TTC549 (cell line): ENCODE results near the gene MCCC1.

Experiments used
- FAIRE-seq: peaks from 2 replicates; lab custom pipeline; 2012; peaks lifted over from hg19 to GRCh38; lab: Jason Lieb, UNC

The MCCC1 gene

DNA sequence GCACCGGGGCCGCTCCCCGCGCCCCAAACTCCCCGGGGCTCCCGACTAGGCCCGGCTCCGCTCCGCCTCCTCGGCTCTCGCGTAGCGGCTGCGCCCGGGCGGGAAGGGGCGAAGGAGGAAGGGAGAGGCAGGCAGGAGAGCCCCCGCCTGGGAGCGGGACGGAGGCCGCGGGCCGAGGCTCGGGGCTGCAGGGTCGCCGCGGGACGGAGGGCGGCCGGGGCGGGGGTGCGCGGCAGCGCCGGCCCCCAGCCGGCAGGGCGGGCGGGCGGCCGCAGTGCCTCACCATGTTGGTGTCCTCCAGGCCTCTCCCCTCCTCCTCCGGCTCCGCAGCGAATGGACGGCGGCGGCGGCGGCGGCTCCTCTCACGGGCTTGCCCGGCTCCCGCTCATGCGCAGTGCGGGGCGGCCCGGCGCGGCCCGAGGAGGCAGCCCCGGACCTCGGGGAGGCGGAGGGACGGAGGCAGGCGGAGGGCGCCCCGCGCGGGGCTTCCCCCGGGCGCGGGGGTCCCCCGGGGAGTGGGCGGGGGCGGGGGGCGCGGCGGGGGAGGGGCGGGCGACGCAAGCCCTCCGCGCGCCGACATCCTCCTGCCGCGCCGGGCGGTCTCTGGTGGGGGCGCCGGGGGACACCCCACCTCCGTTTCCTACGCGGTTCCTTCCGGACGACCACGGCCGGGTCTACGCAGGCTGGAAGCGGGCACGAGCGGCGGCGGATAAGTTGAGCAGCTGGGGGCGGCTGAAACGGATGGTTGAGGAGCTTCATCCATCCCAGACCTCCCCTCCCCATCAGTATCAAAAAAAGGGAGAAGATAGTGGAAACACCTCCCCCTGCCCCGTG is 118.9 kb downstream of the MCCC1 start, which contains the start of gene DCUN1D1:
Gene DCUN1D1, minus strand, starts transcription at position 335 of the 834 bp plus-strand sequence. Its CDS starts 49 bp downstream, at position 286.
- FAIRE-seq: no peak

DNA sequence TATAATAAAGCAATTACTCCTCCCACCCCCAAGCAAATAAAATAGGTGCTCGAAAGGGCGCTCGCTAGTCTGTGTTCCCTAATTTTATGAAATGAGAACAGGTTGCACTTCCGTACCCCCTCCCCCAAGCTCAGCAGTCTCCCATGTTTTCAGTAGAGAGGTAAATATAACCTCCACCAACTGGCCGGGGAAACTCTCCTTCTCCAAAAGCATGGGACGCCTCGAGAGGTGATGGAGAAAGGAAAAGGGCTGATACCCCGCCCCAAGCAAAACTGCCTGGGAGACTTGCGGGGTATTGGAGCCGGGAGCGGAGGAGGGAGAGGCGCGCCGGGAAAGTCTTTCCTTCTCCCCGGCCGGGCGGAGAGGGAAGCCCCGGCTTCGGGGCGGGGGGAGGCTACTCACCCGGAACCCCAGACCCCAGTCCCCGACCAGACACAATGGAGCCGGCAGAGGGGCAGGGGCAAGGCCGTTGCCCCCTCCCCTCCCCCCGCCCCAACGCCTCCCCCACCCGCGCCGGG is 119.6 kb downstream of the MCCC1 start:
- FAIRE-seq: no peak

DNA sequence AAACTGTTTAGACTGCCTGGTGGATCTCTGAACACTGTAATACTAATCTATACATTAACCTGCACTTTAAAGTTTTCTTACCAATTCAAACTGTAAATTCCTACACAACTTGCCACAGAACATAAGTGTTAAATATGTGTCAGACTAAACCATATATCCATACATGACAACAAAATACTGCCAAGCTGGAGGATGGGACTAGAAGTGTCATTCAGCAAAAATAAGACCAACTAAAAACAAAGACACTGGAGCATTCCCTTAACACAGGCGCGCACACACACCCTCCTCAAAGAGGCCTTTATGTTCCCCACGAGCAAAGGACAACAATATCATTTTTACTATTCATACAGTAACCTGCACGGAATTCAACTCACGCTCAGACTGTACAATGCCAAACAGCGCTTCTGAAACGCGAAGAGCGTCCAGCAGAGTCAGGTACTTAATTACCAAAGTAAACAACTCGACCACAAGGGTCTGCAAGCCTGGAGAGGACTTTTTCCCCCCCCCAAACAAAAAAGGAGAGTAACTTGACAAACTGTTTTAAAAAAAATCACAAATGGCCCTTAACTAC is 120.1 kb downstream of the MCCC1 start:
- FAIRE-seq: no peak

DNA sequence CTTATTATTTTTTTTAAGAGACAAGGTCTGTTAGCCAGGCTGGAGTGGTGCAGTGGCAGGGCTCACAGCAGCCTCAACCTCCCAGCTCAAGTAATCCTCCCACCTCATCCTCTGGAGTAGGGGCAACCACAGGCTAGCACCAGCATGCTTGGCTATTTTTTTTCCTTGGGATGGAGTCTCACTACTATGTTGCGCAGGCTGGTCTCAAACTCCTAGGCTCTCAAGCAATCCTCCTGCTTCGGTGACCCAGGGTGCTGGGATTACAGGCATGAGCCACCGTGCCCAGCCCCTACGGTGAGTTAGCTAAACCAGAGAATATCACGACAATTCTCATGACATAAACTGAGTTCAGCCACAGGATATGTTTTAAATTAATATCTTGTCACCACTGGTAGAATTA is 120.9 kb downstream of the MCCC1 start:
- no peak for FAIRE-seq

DNA sequence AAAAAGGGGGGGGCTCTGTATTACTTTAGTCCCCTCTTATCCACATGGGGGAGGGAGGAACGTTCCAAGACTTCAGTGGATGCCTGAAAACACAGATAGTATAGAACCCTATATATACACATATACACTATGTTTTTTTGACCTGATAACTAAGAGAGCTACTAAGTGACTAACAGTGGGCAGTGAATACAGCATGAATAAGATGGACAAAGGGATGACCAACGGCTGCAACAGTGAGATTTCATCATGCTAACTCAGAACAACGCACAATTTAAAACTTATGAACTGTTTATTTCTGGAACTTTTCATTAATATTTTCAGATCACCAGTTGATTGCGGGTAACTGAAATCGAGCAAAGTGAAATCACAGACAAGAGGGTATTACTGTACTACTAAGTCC is 126.2 kb downstream of the MCCC1 start:
- no peak for FAIRE-seq

DNA sequence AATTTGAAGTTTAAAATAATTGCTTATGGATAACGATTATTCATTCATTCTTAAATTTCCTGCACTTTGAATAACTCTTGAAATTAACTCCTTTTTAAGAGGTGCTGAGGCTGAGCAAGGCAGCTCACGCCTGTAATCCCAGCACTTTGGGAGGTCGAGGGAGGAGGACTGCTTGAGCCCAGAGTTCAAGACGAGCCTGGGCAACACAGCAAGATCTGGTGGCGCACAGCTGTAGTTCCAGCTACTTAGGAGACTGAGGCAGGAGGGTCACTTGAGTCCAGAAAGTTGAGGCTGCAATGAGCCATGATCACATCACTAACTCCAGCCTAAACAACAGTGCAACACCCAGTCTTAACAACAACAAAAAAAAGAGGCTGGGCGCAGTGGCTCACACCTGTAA is 126.9 kb downstream of the MCCC1 start:
- no peak for FAIRE-seq

DNA sequence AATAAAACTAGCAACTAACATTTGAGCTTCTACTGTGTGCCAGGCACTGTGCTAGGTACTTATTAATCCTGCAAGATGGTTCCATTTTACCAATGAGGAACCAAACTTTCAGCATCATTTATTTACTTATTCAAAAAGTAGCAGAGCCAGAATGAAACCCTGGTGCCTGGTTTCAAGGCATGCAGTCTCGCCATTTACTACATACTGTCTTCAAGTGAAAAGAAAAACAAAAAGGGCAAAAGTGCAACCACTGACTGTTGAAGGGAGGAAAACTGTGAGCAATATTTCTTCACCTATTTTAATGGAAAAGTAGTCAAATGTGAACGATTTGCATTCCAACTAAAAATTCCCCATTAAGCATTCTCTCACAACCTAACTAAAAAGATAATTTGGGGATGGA is 127.7 kb downstream of the MCCC1 start:
- no peak for FAIRE-seq

DNA sequence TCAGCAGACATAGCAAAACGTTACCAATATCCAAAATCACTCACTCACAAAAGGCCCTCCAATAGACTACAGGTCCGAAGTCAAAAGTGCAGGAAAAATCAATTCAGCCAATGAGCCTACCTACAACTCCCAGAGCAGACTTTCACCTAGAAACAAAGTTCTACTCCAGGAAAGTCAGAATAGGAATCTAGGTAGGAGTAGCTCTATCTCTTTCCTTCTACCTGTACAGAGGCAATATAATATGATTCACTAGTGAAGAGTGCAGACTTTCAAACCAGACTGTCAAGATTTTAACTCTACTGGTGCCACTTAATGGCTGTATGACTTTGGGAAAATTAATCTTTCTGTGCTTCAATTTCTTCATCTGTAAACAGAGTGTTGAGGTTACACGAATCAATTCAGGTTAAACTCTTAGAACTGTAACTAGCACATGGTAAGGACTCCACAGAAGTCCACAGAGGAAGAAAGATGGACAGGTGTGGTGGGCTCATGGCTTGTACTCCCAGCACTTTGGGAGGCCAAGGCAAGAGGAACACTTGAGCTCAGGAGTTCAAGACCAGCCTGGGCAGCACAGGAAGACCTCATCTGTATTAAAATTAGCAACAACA is 128.4 kb downstream of the MCCC1 start:
- FAIRE-seq: no peak

DNA sequence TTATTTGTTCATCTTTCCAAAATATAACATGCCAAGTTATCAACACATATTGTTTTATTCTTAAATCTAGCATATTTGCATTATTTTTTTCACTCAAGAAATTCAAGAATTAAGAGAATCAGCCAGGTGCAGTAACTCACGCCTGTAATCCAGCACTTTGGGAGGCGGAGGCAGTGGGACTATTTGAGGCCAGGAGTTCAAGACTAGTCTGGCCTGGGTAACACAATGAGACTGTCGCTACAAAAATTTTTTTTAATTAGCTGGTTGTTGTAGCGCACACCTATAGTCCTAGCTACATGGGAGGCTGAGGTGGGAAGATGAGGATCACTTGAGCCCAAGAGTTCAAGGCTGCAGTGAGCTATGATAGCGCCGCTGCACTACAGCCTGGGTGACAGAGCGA is 129.4 kb downstream of the MCCC1 start:
- FAIRE-seq: no peak

DNA sequence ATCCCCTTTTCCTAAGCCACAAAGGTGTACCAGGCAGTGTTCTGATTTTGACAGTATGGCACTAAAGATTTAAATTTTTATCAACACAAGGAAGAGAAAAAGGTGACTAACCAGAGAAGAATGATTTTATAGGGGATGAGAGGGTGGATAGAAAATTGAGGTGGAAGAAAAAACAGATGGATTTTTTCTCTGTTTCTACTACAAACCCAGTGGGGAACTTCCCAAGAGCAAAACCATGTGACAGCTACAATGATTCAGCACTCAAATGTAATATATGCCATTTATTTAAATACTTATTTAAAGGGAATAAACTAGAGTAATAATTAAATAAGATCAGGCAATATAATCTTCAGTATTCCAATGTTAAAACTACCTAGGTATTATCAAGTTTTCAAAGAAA is 130.0 kb downstream of the MCCC1 start:
- FAIRE-seq: no peak

DNA sequence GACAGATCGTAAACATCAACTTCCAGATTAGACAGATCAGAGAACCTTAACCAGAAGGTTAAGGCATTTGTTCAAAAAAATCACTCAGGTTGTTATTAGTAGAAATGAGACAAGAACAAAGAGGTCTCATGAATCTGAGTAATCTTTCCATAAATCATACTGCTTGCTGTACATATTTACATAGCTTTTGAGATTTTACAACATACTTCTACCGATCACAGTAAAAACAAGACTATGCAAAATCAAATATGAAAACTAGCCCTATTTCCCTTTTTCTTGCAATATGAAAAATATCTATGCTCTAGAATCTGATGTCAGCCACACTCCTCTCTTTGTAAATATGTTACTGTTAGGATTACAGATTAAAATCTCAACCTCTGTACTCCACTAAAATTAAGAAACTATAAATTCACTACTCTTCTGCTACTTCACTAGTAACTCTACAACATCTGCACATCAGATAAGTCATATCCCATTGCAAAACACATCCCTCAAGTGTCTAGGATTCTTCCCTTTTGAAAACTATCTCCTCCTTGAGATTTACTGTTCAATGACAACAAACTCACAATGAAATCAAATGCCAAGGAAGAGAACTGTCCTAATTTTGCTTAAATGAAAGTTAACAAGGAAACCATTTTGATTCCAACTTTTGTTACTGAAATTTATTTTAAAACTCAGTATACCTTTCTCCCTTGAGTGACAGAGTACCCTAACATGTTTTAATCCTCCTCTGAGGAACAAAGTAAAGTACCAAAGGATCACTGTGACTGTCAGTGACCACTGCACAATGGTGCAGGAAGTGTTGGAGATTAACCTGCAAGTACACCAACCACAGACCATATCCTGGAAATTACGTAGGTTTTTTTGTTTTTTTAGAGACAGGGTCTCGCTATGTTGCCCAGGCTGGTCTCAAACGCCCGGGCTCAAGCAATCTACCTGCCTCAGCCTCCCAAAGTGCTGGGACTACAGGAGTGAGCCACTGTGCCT is 131.8 kb downstream of the MCCC1 start:
- no peak for FAIRE-seq

DNA sequence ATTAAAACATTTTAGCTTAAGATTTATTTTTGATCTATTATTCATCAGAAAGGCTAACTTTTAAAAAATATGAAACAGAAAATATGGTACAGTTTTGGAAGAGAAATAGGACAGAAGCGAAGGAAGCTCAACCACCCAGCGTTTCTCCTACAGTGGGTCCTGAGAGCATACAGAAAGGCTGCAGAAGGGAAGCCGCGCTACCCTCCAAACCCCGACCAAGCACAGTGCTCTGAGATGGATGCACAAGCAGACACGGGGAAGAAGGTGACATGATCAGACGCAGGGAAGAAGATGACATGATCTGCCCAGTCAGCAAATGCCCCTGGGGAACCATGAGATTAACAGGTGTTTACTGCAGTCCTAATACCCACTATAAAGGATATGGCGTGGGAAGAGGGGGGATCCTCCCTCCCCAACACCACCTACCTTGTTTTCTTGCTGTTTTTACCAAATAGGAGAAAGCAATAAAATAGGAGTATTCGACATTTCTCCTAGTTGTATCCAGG is 133.4 kb downstream of the MCCC1 start:
- no peak for FAIRE-seq
